Measurements from ENCODE around the gene RIC8B.

RIC8B gene

GRCh38 chr12:106766393-106766826 lies 8.1 kb upstream of the RIC8B start:
- in situ Hi-C loops (cut with MboI; ENCODE audit: low sequenced_read_pairs, unreplicated experiment) = no loop called here
- TF ChIP-seq CTCF (IDR thresholded peaks at IDR 0.05; ENCODE audit: borderline replicate concordance, control extremely low read depth, extremely low read depth, insufficient read depth, missing control alignments) = no peak
- DNase-seq (ENCODE audit: low spot score) = no peak

DNA sequence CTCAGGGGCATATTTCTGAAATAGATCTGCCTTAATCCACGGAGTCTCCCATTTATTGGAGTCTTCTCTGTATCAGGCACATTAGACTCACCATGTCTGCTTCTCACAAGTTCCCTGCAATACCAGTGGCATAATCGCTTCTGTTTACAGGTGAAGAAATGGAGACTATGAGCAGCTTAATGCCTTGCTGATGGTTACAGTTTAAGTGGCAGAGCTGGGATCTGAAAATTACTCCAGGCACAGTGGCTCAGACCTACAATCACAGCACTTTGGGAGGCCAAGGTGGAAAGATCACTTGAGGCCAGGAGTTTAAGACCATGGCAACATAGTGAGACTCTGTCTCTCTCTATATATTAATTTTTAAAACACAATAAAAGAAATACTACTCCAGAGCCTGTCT lies 7.3 kb upstream of the RIC8B start:
- no peak for DNase-seq (ENCODE audit: low spot score)
- no peak for TF ChIP-seq CTCF (IDR thresholded peaks at IDR 0.05; ENCODE audit: borderline replicate concordance, control extremely low read depth, extremely low read depth, insufficient read depth, missing control alignments)
- in situ Hi-C loops (cut with MboI; ENCODE audit: low sequenced_read_pairs, unreplicated experiment) = no loop called here

- no peak for DNase-seq (ENCODE audit: low spot score)
- no peak for TF ChIP-seq CTCF (IDR thresholded peaks at IDR 0.05; ENCODE audit: borderline replicate concordance, control extremely low read depth, extremely low read depth, insufficient read depth, missing control alignments)
- in situ Hi-C loops (cut with MboI; ENCODE audit: low sequenced_read_pairs, unreplicated experiment) = no loop called here
Measured at GRCh38 chr12:106767954-106768822, 6.3 kb upstream of the RIC8B start.

DNA sequence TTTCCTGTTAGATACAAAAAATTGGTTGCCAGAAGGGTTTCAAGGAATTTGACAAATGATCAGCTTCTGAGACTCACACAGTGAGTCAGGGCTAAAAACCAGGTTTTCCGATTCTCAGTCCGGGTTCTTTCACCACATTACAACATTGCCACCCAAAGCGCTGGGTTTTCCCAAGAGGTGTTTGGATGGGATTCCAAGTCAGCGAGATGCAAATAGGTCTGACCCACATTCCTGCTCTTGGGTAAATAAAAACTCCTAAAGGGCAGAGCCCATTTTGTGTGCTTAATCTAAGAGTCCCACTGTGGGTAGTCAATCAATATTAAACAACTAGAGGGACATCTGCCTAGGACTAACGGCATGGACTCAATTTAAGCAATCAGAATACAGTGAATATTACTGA lies 5.4 kb upstream of the RIC8B start:
- in situ Hi-C loops (cut with MboI; ENCODE audit: low sequenced_read_pairs, unreplicated experiment) = no loop called here
- DNase-seq (ENCODE audit: low spot score) = no peak

GRCh38 chr12:106769546-106769945 lies 4.9 kb upstream of the RIC8B start:
- TF ChIP-seq CTCF (IDR thresholded peaks at IDR 0.05; ENCODE audit: borderline replicate concordance, control extremely low read depth, extremely low read depth, insufficient read depth, missing control alignments) = no peak
- DNase-seq (ENCODE audit: low spot score) = no peak
- in situ Hi-C loops (cut with MboI; ENCODE audit: low sequenced_read_pairs, unreplicated experiment) = no loop called here

More for the DNA sequence above, 5.4 kb upstream of the RIC8B start:
- TF ChIP-seq CTCF (IDR thresholded peaks at IDR 0.05; ENCODE audit: borderline replicate concordance, control extremely low read depth, extremely low read depth, insufficient read depth, missing control alignments) = no peak

GRCh38 chr12:106771425-106771824 lies 3.1 kb upstream of the RIC8B start:
- no peak for DNase-seq (ENCODE audit: low spot score)
- in situ Hi-C loops (cut with MboI; ENCODE audit: low sequenced_read_pairs, unreplicated experiment) = no loop called here
- TF ChIP-seq CTCF (IDR thresholded peaks at IDR 0.05; ENCODE audit: borderline replicate concordance, control extremely low read depth, extremely low read depth, insufficient read depth, missing control alignments) = no peak
